Rectal smooth muscle tissue (tissue), 1 donor: ENCODE data around the gene BCAS1.

Experiments used
- H3K27ac ChIP-seq: one replicate; pipeline ENCODE4 v1.7.0; 2013; ENCODE audit warnings: low read depth, low read length, inconsistent platforms
- H3K27me3 ChIP-seq: one replicate; pipeline ENCODE4 v1.7.0; 2013; ENCODE audit warnings: low read length; ENCODE audit not compliant: control insufficient read depth, insufficient read depth
- H3K36me3 ChIP-seq: one replicate; pipeline ENCODE4 v1.7.0; 2013; ENCODE audit warnings: low read length; ENCODE audit not compliant: control insufficient read depth, insufficient read depth
- H3K4me1 ChIP-seq: one replicate; pipeline ENCODE4 v1.7.0; 2013; ENCODE audit warnings: low read length; ENCODE audit not compliant: control insufficient read depth, insufficient read depth
- H3K4me3 ChIP-seq: one replicate; pipeline ENCODE4 v1.7.0; 2013; ENCODE audit warnings: low read length
- H3K9ac ChIP-seq: one replicate; pipeline ENCODE4 v1.7.0; 2013; ENCODE audit warnings: low read length

The BCAS1 gene

DNA sequence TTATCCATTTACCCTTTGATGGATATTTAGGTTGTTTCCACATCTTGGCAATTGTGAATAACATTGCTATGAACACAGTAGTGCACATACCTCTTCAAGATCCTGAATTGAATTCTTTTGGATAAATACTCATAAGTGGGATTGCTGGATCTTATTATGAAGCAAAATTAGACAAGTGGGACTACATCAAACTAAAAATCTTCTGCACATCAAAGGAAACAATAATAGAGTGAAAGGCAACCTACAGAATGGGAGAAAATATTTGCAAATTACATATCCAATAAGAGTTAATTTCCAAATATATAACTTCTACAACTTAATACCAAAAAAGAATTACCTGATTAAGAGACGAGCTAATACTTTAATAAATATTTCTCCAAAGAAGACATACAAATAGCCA lies 38.4 kb upstream of the BCAS1 start:
- H3K4me3 ChIP-seq, result no peak overlapping the region

GRCh38 chr20:54108326-54108642 lies 37.9 kb upstream of the BCAS1 start:
- Histone ChIP-seq H3K27me3 (no peaks in the 10 kb centered on the region), H3K36me3 (no peaks in the 10 kb centered on the region), H3K9ac (no peak overlapping the region), H3K4me3 (no peak overlapping the region), H3K27ac (no peak overlapping the region), H3K4me1 (no peaks in the 10 kb centered on the region)

More for the DNA sequence above, 38.4 kb upstream of the BCAS1 start:
- no peak overlapping the region for H3K9ac ChIP-seq
- no peak overlapping the region for H3K27ac ChIP-seq
- H3K4me1 ChIP-seq, result no peaks in the 10 kb centered on the region
- no peaks in the 10 kb centered on the region for H3K36me3 ChIP-seq
- no peaks in the 10 kb centered on the region for H3K27me3 ChIP-seq

GRCh38 chr20:54107600-54108325 lies 37.4 kb upstream of the BCAS1 start:
- H3K27me3 ChIP-seq, result no peaks in the 10 kb centered on the region
- H3K4me3 ChIP-seq, result no peak overlapping the region
- no peak overlapping the region for H3K9ac ChIP-seq
- H3K27ac ChIP-seq, result no peak overlapping the region
- H3K4me1 ChIP-seq, result no peaks in the 10 kb centered on the region
- H3K36me3 ChIP-seq, result no peaks in the 10 kb centered on the region

GRCh38 chr20:54107181-54107580 lies 36.8 kb upstream of the BCAS1 start:
- H3K4me1 ChIP-seq, result no peaks in the 10 kb centered on the region
- H3K36me3 ChIP-seq, result no peaks in the 10 kb centered on the region
- no peak overlapping the region for H3K9ac ChIP-seq
- no peaks in the 10 kb centered on the region for H3K27me3 ChIP-seq
- no peak overlapping the region for H3K4me3 ChIP-seq
- H3K27ac ChIP-seq, result no peak overlapping the region

GRCh38 chr20:54106162-54106561 lies 35.8 kb upstream of the BCAS1 start:
- no peak overlapping the region for H3K9ac ChIP-seq
- no peaks in the 10 kb centered on the region for H3K36me3 ChIP-seq
- H3K27me3 ChIP-seq, result no peaks in the 10 kb centered on the region
- H3K4me1 ChIP-seq, result no peaks in the 10 kb centered on the region
- H3K27ac ChIP-seq, result no peak overlapping the region
- H3K4me3 ChIP-seq, result no peak overlapping the region

GRCh38 chr20:54105653-54106052 lies 35.3 kb upstream of the BCAS1 start:
- Histone ChIP-seq H3K4me3 (no peak overlapping the region), H3K4me1 (no peaks in the 10 kb centered on the region), H3K27ac (no peak overlapping the region), H3K27me3 (no peaks in the 10 kb centered on the region), H3K9ac (no peak overlapping the region), H3K36me3 (no peaks in the 10 kb centered on the region)

- H3K9ac ChIP-seq, result no peak overlapping the region
- H3K36me3 ChIP-seq, result no peaks in the 10 kb centered on the region
- H3K27me3 ChIP-seq, result no peaks in the 10 kb centered on the region
- H3K27ac ChIP-seq, result no peak overlapping the region
- no peaks in the 10 kb centered on the region for H3K4me1 ChIP-seq
- no peak overlapping the region for H3K4me3 ChIP-seq
Measured at GRCh38 chr20:54104781-54105180, 34.4 kb upstream of the BCAS1 start.

- Histone ChIP-seq H3K36me3 (no peaks in the 10 kb centered on the region), H3K9ac (no peak overlapping the region), H3K4me3 (no peak overlapping the region), H3K27me3 (no peaks in the 10 kb centered on the region), H3K27ac (no peak overlapping the region), H3K4me1 (no peaks in the 10 kb centered on the region)
Measured at GRCh38 chr20:54103762-54104600, 33.6 kb upstream of the BCAS1 start.

GRCh38 chr20:54103067-54103761 lies 32.8 kb upstream of the BCAS1 start:
- Histone ChIP-seq H3K9ac (no peak overlapping the region), H3K36me3 (no peaks in the 10 kb centered on the region), H3K4me3 (no peak overlapping the region), H3K4me1 (no peaks in the 10 kb centered on the region), H3K27ac (no peak overlapping the region), H3K27me3 (no peaks in the 10 kb centered on the region)

DNA sequence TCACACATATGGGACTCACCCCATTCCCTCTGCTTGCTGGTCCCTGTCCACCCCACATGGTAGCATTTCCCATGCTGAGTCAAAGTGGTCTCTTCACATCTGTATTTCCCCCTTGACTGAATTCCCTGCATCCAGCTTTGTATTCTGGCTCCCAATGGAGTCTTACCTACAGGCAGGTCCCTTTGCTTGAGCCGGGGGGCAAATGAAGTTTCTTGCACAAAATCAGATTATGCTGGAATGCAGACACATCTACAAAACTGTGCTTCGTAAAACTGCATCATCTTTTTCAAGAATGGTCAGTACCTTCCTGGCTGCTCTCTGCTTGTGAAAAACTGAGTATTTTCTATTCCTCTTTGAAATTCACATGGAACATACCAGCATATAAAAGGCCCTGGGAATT lies 32.1 kb upstream of the BCAS1 start:
- Histone ChIP-seq H3K4me1 (no peaks in the 10 kb centered on the region), H3K4me3 (no peak overlapping the region), H3K9ac (no peak overlapping the region), H3K27me3 (no peaks in the 10 kb centered on the region), H3K36me3 (no peaks in the 10 kb centered on the region), H3K27ac (no peak overlapping the region)

GRCh38 chr20:54100563-54100962 lies 30.2 kb upstream of the BCAS1 start:
- Histone ChIP-seq H3K9ac (no peak overlapping the region), H3K4me1 (no peaks in the 10 kb centered on the region), H3K27ac (no peak overlapping the region), H3K4me3 (no peak overlapping the region), H3K36me3 (no peaks in the 10 kb centered on the region), H3K27me3 (no peaks in the 10 kb centered on the region)

DNA sequence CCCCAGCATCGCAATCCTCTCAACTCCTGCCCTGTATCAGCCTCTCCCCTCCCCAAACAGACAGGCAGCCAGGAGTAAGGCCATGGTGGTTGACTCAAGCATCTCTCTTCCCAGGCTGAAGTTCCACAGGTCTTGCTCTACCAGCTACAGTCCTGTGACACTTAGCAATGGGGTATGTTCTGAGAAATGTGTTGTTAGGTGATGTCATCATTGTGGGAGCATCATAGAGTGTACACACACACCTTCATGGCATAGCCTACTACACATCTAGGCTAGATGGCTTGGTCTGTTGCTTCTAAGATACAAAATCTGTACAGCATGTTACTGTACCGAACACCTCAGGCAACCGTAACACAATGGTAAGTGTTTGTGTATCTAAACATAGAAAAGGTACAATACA lies 29.5 kb upstream of the BCAS1 start:
- Histone ChIP-seq H3K4me3 (no peak overlapping the region), H3K27me3 (no peaks in the 10 kb centered on the region), H3K36me3 (no peaks in the 10 kb centered on the region), H3K9ac (no peak overlapping the region), H3K4me1 (no peaks in the 10 kb centered on the region), H3K27ac (no peak overlapping the region)
